Measurements from ENCODE around the gene CCT8. TPM values are rescaled to one million over a fixed set of nuclear protein-coding genes. Genes with fewer than 3 reads are reported as not detected.

Gene CCT8
- total RNA-seq, 1 donor from 2014 or later: 222 TPM

- FAIRE-seq (no peak), DNase-seq (ENCODE audit: low read depth) (no peak)
- peaks cover 12% of the 10 kb centered on the region for H3K36me3 ChIP-seq (ENCODE audit: control insufficient read depth, insufficient read depth, low read length)
- no peak for TF ChIP-seq CTCF (IDR thresholded peaks at IDR 0.05; ENCODE audit: insufficient read depth, low read length, severe bottlenecking)
- no peaks in the 10 kb centered on the region for H3K27me3 ChIP-seq (ENCODE audit: control insufficient read depth, insufficient read depth, low read length)
- no peak overlapping the region for H3K4me3 ChIP-seq (ENCODE audit: low read depth, low read length)
Observed at GRCh38 chr21:29056538-29057050, 16.9 kb downstream of the CCT8 start.

- DNase-seq (ENCODE audit: low read depth) (peak; percentile 32), FAIRE-seq (no peak)
- no peak for TF ChIP-seq CTCF (IDR thresholded peaks at IDR 0.05; ENCODE audit: insufficient read depth, low read length, severe bottlenecking)
- Histone ChIP-seq H3K36me3 (ENCODE audit: control insufficient read depth, insufficient read depth, low read length) (peaks cover 12% of the 10 kb centered on the region), H3K27me3 (ENCODE audit: control insufficient read depth, insufficient read depth, low read length) (no peaks in the 10 kb centered on the region), H3K4me3 (ENCODE audit: low read depth, low read length) (no peak overlapping the region)
Observed at GRCh38 chr21:29056005-29056404, 17.4 kb downstream of the CCT8 start.

- H3K4me3 ChIP-seq (ENCODE audit: low read depth, low read length): no peak overlapping the region
- FAIRE-seq (no peak), DNase-seq (ENCODE audit: low read depth) (no peak)
- H3K27me3 ChIP-seq (ENCODE audit: control insufficient read depth, insufficient read depth, low read length): no peaks in the 10 kb centered on the region
- no peak for TF ChIP-seq CTCF (IDR thresholded peaks at IDR 0.05; ENCODE audit: insufficient read depth, low read length, severe bottlenecking)
- peaks cover 8% of the 10 kb centered on the region for H3K36me3 ChIP-seq (ENCODE audit: control insufficient read depth, insufficient read depth, low read length)
Observed at GRCh38 chr21:29055080-29055479, 18.4 kb downstream of the CCT8 start.

GRCh38 chr21:29053656-29054055 is 19.8 kb downstream of the CCT8 start:
- H3K27me3 ChIP-seq (ENCODE audit: control insufficient read depth, insufficient read depth, low read length): no peaks in the 10 kb centered on the region
- TF ChIP-seq CTCF (IDR thresholded peaks at IDR 0.05; ENCODE audit: insufficient read depth, low read length, severe bottlenecking): no peak
- peaks cover 6% of the 10 kb centered on the region for H3K36me3 ChIP-seq (ENCODE audit: control insufficient read depth, insufficient read depth, low read length)
- no peak for DNase-seq (ENCODE audit: low read depth)
- H3K4me3 ChIP-seq (ENCODE audit: low read depth, low read length): no peak overlapping the region
- no peak for FAIRE-seq

- DNase-seq (ENCODE audit: low read depth) (no peak), FAIRE-seq (no peak)
- Histone ChIP-seq H3K27me3 (ENCODE audit: control insufficient read depth, insufficient read depth, low read length) (no peaks in the 10 kb centered on the region), H3K36me3 (ENCODE audit: control insufficient read depth, insufficient read depth, low read length) (peaks cover 6% of the 10 kb centered on the region), H3K4me3 (ENCODE audit: low read depth, low read length) (no peak overlapping the region)
- no peak for TF ChIP-seq CTCF (IDR thresholded peaks at IDR 0.05; ENCODE audit: insufficient read depth, low read length, severe bottlenecking)
Observed at GRCh38 chr21:29053011-29053553, 20.4 kb downstream of the CCT8 start.

- Histone ChIP-seq H3K36me3 (ENCODE audit: control insufficient read depth, insufficient read depth, low read length) (peaks cover 7% of the 10 kb centered on the region), H3K27me3 (ENCODE audit: control insufficient read depth, insufficient read depth, low read length) (no peaks in the 10 kb centered on the region), H3K4me3 (ENCODE audit: low read depth, low read length) (no peak overlapping the region)
- no peak for DNase-seq (ENCODE audit: low read depth)
- no peak for TF ChIP-seq CTCF (IDR thresholded peaks at IDR 0.05; ENCODE audit: insufficient read depth, low read length, severe bottlenecking)
- no peak for FAIRE-seq
Observed at GRCh38 chr21:29052224-29052623, 21.2 kb downstream of the CCT8 start.
